HG03159 (cell line): ENCODE data around the gene FCAR.
"Not testable (repeated sequence)": the region's sequence is repeated elsewhere in the genome, so short reads cannot be mapped to it uniquely, and the experiment has no call there.

Experiments
- ATAC-seq: cut with Tn5 transposase; IDR thresholded peaks from one replicate; pipeline ENCODE4 v1.9.1; 2021; ENCODE audit warnings: mild to moderate bottlenecking, moderate library complexity; ENCODE audit not compliant: unreplicated experiment

FCAR gene

GRCh38 chr19:54873990-54874389 is at the start of gene FCAR:
Gene FCAR, plus strand, starts transcription at chr19:54874235. Its CDS starts 55 bp downstream, at chr19:54874290.
- ATAC-seq = no peak

- not testable (repeated sequence) for ATAC-seq
These were observed 49.6 kb upstream of the FCAR start for GRCh38 chr19:54824416-54824815.

- ATAC-seq = not testable (repeated sequence)
These were observed 48.7 kb upstream of the FCAR start for GRCh38 chr19:54825326-54825725.

- ATAC-seq = not testable (repeated sequence)
These were observed 46.0 kb upstream of the FCAR start for GRCh38 chr19:54828064-54828463.

GRCh38 chr19:54832496-54832895 is 41.5 kb upstream of the FCAR start, which contains the start of gene KIR2DS4:
Gene KIR2DS4, plus strand, starts transcription at chr19:54832676.
- not testable (repeated sequence) for ATAC-seq

- not testable (repeated sequence) for ATAC-seq
These were observed 38.9 kb upstream of the FCAR start for GRCh38 chr19:54835126-54835525.

GRCh38 chr19:54837522-54837921 is 36.5 kb upstream of the FCAR start:
- not testable (repeated sequence) for ATAC-seq

- ATAC-seq = not testable (repeated sequence)
These were observed 30.9 kb upstream of the FCAR start for GRCh38 chr19:54843171-54843570.

- not testable (repeated sequence) for ATAC-seq
These were observed 23.9 kb upstream of the FCAR start, which contains the start of gene KIR3DL2 for GRCh38 chr19:54850061-54850640. Gene KIR3DL2, plus strand, starts transcription at chr19:54850443. Its CDS starts 33 bp downstream, at chr19:54850476.

- ATAC-seq = no peak
These were observed 23.1 kb upstream of the FCAR start for GRCh38 chr19:54850930-54851329.

- ATAC-seq = no peak
These were observed 22.7 kb upstream of the FCAR start for GRCh38 chr19:54851353-54851752.

- not testable (repeated sequence) for ATAC-seq
These were observed 18.8 kb upstream of the FCAR start for GRCh38 chr19:54855241-54855640.

GRCh38 chr19:54858476-54858875 is 15.6 kb upstream of the FCAR start:
- not testable (repeated sequence) for ATAC-seq

GRCh38 chr19:54859421-54859820 is 14.6 kb upstream of the FCAR start:
- ATAC-seq = not testable (repeated sequence)

GRCh38 chr19:54863459-54863858 is 10.6 kb upstream of the FCAR start:
- ATAC-seq = not testable (repeated sequence)

GRCh38 chr19:54871696-54872095 is 2.3 kb upstream of the FCAR start:
- no peak for ATAC-seq

- ATAC-seq = no peak
These were observed 1.5 kb downstream of the FCAR start for GRCh38 chr19:54875506-54875905.

- no peak for ATAC-seq
These were observed 3.4 kb downstream of the FCAR start for GRCh38 chr19:54877471-54877870.

- ATAC-seq = no peak
These were observed 7.8 kb downstream of the FCAR start for GRCh38 chr19:54881884-54882283.

GRCh38 chr19:54882758-54883157 is 8.7 kb downstream of the FCAR start:
- no peak for ATAC-seq

- no peak for ATAC-seq
These were observed 9.2 kb downstream of the FCAR start for GRCh38 chr19:54883228-54883627.

- no peak for ATAC-seq
These were observed 14.2 kb downstream of the FCAR start for GRCh38 chr19:54888239-54888638.

- no peak for ATAC-seq
These were observed 15.5 kb downstream of the FCAR start for GRCh38 chr19:54889566-54889965.
